NCI-H2227 treated with DMSO at 0.1 percent for 48 hours (cell line): ENCODE results near the gene TMEM185A.
"Not testable (repeated sequence)": the region's sequence is repeated elsewhere in the genome, so short reads cannot be mapped to it uniquely, and the experiment has no call there.

Source experiments
- DNase-seq: peaks from one replicate; lab custom pipeline; 2025; lab: John Stamatoyannopoulos, UW

The TMEM185A gene

GRCh38 chrX:149619662-149620061 is 11.9 kb downstream of the TMEM185A start:
- DNase-seq, result not testable (repeated sequence)

DNA sequence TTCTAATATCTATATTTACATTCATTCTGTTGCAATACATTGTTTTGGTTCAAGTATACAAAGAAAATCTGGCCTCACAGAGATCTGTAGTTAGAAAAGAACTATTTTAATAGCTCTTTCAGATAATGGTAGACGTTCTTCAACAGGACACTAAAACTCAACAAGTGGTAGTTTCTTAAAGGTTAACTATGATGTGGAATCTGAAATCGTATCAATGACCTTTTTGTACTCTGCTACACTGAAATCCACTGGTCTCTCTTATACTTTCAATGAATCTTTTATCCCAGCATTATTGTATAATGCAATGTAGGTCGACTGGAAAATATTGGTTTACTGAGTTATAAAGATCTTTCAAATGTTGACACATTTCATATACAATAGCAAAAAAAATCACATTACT is 12.7 kb downstream of the TMEM185A start:
- no peak for DNase-seq

DNA sequence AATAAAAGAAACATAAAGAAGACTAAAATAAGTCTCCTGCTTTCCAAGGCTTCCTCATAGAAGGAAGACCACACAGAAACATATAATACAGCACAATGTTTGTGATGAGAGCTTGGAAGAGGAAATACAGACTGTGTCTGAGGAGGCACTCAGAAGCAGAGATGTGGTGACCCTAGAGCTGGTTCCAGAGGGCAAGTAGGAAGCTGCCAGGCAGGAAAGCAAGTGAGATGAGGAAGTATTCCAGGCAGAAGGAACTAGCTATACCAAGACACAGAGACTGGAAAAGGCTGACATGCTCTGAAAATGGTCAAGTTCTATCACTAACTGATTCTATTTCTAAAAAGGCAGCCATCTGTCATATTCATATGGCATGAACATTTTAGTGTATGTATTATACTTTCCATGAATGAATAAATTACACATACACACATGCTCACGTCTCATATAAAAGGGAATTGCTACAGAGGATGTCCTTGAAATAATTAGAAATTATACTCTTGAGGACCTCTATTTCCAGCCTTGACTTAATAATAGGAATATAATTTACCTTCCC is 19.9 kb downstream of the TMEM185A start:
- DNase-seq, result no peak

- DNase-seq, result no peak
Measured at GRCh38 chrX:149610511-149610910, 21.1 kb downstream of the TMEM185A start.

DNA sequence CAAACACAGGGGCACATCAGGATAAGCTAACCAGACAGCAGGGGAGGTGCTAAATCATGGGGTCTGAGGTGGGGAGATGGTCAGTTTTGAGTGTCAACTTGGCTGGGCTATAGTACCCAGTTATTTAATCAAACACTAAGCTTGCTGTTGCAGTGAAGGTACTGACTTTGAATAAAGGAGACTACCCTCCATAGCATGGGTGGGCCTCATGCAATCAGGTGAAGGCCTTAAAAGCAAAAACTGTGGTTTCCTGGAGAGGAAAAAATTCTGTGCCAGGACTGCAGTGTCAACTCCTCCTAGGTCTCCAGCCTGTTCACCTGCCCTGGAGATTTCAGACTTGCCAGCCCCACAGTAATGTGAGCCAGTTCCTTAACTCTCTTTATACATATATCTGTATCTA is 23.9 kb downstream of the TMEM185A start:
- no peak for DNase-seq

DNA sequence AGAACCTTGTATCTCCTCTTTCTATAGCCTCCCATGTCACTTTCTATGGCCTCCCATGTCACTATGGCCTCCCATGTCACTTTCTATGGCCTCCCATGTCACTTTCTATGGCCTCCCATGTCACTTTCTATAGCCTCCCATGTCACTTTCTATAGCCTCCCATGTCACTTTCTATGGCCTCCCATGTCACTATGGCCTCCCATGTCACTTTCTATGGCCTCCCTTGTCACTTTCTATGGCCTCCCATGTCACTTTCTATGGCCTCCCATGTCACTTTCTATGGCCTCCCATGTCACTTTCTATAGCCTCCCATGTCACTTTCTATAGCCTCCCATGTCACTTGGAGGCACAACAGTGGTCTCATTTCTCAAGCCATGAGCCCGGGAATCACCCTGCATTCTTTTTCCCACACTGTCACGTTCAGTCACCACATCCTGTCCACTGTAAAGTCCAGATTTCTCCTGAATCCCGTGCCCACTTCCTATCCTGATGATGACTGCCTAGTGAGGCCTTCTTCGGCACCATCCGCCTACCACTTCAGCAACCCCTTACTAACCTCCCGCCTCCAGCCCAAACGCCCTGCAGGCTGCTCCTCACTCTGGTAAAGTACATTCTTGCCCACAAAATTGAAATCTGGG is 26.2 kb downstream of the TMEM185A start:
- DNase-seq, result not testable (repeated sequence)

- not testable (repeated sequence) for DNase-seq
Measured at GRCh38 chrX:149598603-149599002, 33.0 kb downstream of the TMEM185A start.

GRCh38 chrX:149595943-149596342 is 35.6 kb downstream of the TMEM185A start:
- not testable (repeated sequence) for DNase-seq

DNA sequence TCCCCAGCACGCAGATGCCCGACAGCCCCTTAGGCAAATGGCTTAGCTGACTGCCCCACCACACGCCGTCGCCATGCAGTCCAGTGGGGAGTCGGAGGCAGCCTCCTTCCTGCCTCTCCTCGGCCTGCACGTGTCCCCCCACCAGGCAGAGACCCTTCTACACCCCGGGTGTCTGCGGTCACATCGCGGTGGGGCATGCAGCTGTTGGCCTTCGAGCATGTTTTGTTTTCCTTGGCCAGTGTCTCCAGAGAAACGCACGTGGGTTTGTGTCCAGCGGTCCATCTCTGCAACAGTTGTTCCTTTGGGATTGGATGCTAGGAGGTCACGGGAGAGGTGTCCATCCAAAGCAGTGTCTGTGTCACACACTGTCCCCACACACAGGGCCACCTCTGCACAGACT is 36.4 kb downstream of the TMEM185A start, which contains the start of gene HSFX2:
TSS of gene HSFX2 (minus strand) at position 101 of the 400 bp plus-strand sequence. CDS start 614 bp downstream, outside the sequence.
- not testable (repeated sequence) for DNase-seq

DNA sequence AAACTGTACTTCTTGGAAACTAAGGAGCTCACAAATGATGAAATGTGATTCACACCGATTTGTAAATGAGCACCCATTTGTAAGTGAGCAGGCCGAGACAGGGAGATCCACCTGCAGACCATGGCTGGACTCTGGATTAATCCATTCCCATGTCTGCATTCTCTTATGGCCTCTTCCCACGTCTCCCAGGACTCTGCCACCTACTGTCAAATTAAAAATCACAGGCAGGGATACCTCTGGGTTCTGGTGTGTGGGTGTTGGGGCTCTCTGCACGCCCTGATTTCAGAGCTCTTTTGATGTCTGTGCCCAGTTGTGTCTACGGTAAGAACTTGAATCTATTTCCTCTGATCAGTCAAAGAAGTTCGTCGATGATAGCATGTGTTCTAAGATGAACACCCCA is 40.6 kb downstream of the TMEM185A start:
- DNase-seq, result not testable (repeated sequence)

DNA sequence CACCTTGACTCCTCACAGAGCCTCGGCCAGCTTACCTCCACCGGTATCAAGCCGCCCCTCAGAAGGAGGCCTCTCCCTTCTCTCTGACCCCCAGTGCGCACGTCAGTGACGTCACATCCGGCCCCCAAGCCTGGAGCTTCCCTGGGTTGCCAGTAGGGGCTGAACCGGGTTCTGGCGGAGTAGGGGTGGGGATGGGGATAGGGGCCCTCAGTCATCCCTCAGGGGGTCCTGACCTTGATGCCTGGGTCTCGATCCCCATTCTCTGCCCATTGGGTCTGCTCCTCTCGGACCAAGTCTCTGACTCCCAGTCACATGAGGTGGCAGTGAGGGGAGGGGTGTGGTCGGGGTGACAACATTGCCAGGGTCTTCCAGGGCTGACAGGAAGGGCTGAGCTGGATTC is 44.2 kb downstream of the TMEM185A start, which contains the start of gene MAGEA9B:
TSS of gene MAGEA9B (minus strand) at position 101 of the 400 bp plus-strand sequence. CDS start 4,280 bp downstream, outside the sequence.
- DNase-seq, result not testable (repeated sequence)

- DNase-seq, result not testable (repeated sequence)
Measured at GRCh38 chrX:149585631-149586030, 46.0 kb downstream of the TMEM185A start.

DNA sequence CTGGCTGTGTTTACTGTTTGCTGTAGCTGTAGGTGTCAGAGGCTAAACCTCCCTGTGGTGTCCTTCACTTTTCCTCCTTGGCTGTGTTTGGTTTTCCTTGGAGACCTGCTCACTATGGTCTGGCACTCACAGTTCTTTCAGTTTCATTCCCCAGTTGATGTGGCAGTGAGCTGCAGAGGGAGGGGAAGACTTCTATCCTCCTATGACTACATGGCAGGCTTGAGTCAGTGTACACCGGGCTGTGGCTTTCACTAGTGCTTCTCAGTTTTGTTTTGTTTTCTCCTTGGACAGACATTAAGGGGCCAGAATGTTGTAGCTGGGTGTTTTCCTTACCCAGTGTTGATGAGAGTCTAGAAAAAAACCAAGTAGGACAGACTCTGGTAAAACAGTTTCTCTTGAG is 58.1 kb downstream of the TMEM185A start:
- not testable (repeated sequence) for DNase-seq

GRCh38 chrX:149572743-149573142 is 58.8 kb downstream of the TMEM185A start:
- no peak for DNase-seq

DNA sequence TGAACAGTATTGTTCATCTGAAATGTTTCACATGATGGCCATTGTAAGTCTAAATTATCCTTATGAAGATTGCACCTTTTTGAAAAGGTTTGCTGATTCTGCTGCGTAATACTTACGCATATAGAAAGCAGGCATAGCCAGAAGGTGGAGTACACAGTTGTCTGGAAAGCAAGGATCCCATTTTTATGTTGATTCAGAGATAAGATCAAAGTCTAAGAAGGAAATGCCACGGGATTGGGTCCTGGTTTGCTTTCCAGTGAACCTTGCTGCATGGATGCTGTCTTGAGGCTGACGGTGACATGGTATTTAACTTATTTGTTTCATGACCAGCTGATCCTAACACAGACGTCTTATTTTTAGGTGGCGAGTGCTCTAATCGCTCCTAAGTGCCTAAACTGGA is 59.8 kb downstream of the TMEM185A start:
- DNase-seq, result no peak

DNA sequence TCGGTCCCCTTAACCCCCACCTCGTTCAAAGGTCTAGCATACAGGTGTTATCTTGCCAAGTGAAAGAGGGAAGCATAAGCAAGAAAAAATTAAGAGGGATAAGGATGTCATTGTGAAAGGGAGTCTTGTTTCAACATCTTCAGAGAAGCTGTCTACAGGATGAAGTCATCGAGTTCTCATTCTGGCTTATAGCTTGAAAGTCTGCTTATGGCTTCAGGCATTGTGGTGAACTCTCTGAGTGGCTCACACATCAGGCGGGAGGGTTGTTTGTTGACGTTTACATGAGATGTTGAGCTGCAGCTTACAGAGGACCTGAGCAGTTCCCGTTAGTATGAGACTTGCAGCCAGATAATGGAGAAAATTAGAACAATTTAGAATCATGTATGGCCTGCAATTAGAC is 60.9 kb downstream of the TMEM185A start:
- no peak for DNase-seq

DNA sequence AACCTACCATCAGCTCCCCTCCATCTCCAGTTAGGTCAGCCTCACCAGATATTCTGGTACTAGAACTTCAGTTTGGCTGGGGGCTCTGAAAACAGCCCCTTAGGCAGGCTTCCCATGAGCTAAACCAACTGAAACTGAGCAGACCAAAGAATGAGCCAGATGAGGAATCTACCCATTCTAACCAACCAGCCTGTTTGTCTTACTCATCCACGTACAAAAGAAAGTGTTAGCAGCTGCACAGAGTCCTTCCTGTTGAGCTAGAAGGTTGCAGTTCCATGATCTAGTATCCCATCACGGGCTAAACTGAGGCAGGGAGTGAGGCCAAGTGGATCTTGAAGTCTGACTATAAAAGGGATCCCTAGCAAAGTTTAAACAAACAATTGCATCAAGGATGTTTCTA is 61.8 kb downstream of the TMEM185A start:
- DNase-seq, result no peak

DNA sequence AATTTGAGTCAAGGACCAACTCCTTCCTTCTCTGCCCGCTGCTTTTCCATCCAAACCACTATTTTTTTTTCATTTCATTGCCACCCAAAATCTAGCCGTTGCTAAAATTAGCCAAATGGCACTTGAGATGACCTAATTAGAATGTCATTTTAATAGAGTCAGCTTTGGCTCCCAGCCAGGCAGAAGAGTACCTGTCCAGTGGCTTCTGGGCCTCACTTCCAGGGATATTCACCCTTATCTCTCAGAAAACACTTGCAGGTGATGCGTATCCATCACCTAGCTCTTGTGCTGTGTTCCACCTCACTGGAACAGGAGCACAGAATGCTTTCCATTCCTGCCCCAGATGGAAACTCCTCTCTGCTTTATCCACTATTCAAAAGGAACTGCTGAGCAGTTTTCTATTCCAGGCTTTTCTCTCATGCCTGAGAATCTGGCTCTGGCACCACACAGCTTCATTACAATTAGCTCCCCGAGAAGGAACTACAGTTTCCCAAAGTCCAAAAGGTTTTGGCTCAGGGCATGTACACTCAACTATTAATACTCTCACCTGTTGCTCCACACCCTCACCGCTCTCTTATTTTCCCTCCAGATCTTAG is 62.8 kb downstream of the TMEM185A start:
- DNase-seq, result no peak

- no peak for DNase-seq
Measured at GRCh38 chrX:149567621-149568417, 63.8 kb downstream of the TMEM185A start.

- no peak for DNase-seq
Measured at GRCh38 chrX:149563359-149563758, 68.2 kb downstream of the TMEM185A start.

GRCh38 chrX:149555251-149555650 is 76.3 kb downstream of the TMEM185A start:
- DNase-seq, result not testable (repeated sequence)

- DNase-seq, result not testable (repeated sequence)
Measured at GRCh38 chrX:149551939-149552248, 79.7 kb downstream of the TMEM185A start.
